Measurements from ENCODE around the gene CYP19A1. TPM values are rescaled to one million over a fixed set of nuclear protein-coding genes. Genes with fewer than 3 reads are reported as not detected.

CYP19A1 gene
- total RNA-seq, 2 experiments from 2014 or later: not detected

GRCh38 chr15:51171634-51171932, 166.8 kb downstream of the CYP19A1 start:
- no peak for DNase-seq
- no peak overlapping the region for H3K4me3 Mint-ChIP-seq
- H3K4me1 Mint-ChIP-seq: no peaks in the 10 kb centered on the region
- no peak overlapping the region for H3K27ac Mint-ChIP-seq
- H3K36me3 Mint-ChIP-seq: no peaks in the 10 kb centered on the region
- H3K9me3 Mint-ChIP-seq: no peaks in the 10 kb centered on the region
- peaks cover 18% of the 10 kb centered on the region for H3K27me3 Mint-ChIP-seq

- Mint-ChIP-seq H3K36me3 (no peaks in the 10 kb centered on the region), H3K4me1 (no peaks in the 10 kb centered on the region), H3K27me3 (peaks cover 20% of the 10 kb centered on the region), H3K4me3 (no peak overlapping the region), H3K9me3 (no peaks in the 10 kb centered on the region), H3K27ac (no peak overlapping the region)
- DNase-seq: no peak
Measured at GRCh38 chr15:51170882-51171633, 167.3 kb downstream of the CYP19A1 start.

- Mint-ChIP-seq H3K9me3 (no peaks in the 10 kb centered on the region), H3K27ac (no peak overlapping the region), H3K36me3 (no peaks in the 10 kb centered on the region), H3K27me3 (peaks cover 38% of the 10 kb centered on the region), H3K4me3 (no peak overlapping the region), H3K4me1 (peaks cover 2% of the 10 kb centered on the region)
- DNase-seq: no peak
Measured at GRCh38 chr15:51168700-51169099, 169.7 kb downstream of the CYP19A1 start.

GRCh38 chr15:51163843-51164242, 174.6 kb downstream of the CYP19A1 start:
- peaks cover 8% of the 10 kb centered on the region for H3K4me1 Mint-ChIP-seq
- H3K4me3 Mint-ChIP-seq: no peak overlapping the region
- DNase-seq: no peak
- H3K9me3 Mint-ChIP-seq: no peaks in the 10 kb centered on the region
- no peaks in the 10 kb centered on the region for H3K36me3 Mint-ChIP-seq
- H3K27me3 Mint-ChIP-seq: peaks cover 47% of the 10 kb centered on the region
- H3K27ac Mint-ChIP-seq: no peak overlapping the region

- peaks cover 47% of the 10 kb centered on the region for H3K27me3 Mint-ChIP-seq
- H3K36me3 Mint-ChIP-seq: no peaks in the 10 kb centered on the region
- H3K9me3 Mint-ChIP-seq: no peaks in the 10 kb centered on the region
- H3K4me1 Mint-ChIP-seq: peaks cover 8% of the 10 kb centered on the region
- H3K27ac Mint-ChIP-seq: no peak overlapping the region
- DNase-seq: peak; percentile 60
- no peak overlapping the region for H3K4me3 Mint-ChIP-seq
Measured at GRCh38 chr15:51162865-51163762, 175.3 kb downstream of the CYP19A1 start.

GRCh38 chr15:51161491-51162220, 176.7 kb downstream of the CYP19A1 start:
- Mint-ChIP-seq H3K9me3 (no peaks in the 10 kb centered on the region), H3K27ac (no peak overlapping the region), H3K27me3 (peaks cover 36% of the 10 kb centered on the region), H3K4me3 (no peak overlapping the region), H3K4me1 (peaks cover 8% of the 10 kb centered on the region), H3K36me3 (no peaks in the 10 kb centered on the region)
- DNase-seq: no peak

GRCh38 chr15:51160484-51160883, 177.9 kb downstream of the CYP19A1 start:
- Mint-ChIP-seq H3K4me3 (no peak overlapping the region), H3K27ac (no peak overlapping the region), H3K27me3 (peaks cover 42% of the 10 kb centered on the region), H3K36me3 (no peaks in the 10 kb centered on the region), H3K9me3 (no peaks in the 10 kb centered on the region), H3K4me1 (peaks cover 8% of the 10 kb centered on the region)
- no peak for DNase-seq

Other genes starting within 250 kb of the CYP19A1 start
- under 1 TPM; 0.60 to 0.82 TPM for gene TNFAIP8L3, start 243.7 kb downstream of the CYP19A1 start, total RNA-seq
- not detected for gene GLDN, start 3.1 kb upstream of the CYP19A1 start, total RNA-seq

Data from activated naive CD8-positive, alpha-beta T cell treated with anti-CD3 and anti-CD28 coated beads for 36 hours (primary cell).